ENCODE results near the gene CYB561D2.

The CYB561D2 gene

DNA sequence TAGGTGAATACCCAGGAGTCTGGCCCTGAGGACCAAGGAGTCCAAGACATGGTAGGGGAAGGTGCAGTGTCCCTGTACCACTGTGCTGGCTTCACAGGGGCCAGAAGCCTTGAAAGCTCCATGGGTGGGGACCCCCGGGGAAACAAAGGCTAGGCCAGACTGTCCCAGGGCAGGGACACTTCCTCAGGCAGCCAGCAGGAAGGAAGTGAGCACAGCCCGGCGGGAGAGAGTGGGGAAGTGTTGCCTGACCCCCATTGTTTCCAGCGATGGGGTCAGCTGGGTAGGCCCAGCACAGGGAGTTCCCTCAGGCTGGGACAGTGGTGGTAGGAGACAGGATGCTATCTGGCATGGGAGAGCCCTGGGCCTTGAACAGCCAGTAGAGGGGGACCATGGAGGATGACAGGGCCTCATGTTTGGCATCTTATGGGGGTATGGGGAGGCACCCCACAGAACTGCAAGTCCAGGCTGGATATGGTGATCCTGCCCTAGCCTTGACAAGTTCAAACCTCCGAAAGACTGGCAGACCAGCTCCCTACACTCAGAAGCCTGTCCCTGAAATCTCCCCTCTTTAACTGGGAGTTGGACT, 27.0 kb upstream of the CYB561D2 start:
- no peak for DNase-seq

DNA sequence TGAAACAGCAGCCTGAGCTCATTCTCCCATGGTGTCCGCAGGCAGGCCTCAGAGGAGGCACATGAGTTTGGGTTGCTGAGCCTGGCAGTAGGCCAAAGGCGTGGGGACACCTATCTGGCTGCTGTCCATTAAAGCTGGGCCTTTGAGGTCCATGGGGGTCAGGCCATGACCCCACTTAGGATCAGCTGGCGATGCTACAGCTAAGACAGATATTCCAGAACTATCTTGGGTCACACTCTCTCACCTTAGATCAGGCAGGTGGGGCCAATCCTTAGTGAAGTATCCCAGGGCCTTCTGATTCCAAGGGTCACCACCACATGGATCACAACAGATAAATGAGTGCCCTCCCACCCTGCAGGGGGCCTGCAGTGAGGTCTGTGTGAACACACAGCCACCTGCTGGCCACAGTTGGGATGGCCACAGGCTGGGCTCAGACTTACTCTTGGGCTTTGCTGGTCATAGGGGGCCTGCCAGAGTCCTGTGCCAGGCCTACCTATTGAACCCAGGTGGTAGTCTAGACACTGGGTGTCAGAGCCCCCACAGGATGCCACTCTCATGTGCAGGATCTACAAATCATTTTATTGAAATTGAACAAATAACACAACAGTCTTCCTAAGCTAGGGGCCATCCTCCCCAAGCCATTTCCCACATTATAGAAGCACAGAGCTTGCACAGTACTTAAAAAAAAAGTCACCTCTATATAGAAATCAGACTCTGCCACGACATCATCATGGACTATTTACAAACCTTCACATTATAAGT, 26.1 kb upstream of the CYB561D2 start:
- no peak for DNase-seq

DNA sequence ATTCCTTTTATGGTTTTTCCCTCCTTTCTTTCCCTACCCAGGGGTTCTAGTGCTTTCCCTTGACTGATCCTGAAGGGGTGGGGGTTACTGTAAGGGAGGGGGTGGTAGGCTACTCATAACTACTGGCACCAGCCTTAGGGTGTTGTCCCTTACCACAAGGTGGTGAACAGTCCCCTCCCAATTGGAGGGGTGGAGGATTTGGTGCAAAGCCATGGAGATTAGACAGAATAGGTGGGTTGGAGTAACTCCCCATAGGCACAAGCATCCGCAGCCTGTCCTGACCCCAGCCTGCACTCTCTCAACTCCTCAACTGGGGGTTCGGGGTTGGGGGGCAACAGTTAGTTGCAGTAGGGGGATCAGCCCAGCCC, 25.6 kb upstream of the CYB561D2 start:
- no peak for DNase-seq

GRCh38 chr3:50325497-50326181, 25.0 kb upstream of the CYB561D2 start:
- no peak for DNase-seq

DNA sequence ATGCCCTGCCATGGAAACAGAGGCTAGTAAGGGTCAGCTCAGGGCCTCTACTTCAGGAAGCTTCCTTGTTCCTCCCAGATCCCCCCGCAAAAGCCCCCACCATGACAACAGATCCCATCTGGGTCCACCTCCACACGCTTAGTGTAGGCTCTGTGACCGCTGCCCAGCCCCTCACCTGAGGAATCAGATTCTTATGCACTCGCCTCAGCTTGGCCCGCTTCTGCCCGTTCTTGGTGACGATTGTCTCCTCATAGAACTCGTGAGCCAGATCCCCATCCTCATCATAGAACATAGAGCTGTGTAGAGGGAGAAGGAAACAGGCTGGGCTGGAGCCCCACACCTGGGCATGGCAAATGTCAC, 24.5 kb upstream of the CYB561D2 start:
- no peak for DNase-seq

DNA sequence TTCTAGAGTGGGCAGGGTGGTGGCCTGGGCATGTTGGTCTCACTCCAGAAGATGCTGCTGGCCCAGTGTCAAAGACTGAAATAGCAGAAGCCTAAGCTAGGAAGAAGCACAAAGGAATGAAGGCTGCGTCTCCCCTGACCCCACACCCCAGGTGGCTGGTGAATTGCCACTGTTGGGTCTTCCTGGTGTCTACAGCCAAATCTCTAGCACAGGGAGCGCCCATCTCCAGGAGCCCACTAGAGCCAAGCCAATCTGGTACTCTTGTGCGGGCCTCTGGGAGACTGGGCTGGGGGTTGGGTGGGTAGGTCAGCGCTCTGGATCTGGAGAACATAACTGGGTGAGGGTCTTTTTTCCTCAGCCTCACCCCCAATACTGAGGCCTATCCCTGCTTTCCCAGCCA, 23.5 kb upstream of the CYB561D2 start:
- DNase-seq = no peak

DNA sequence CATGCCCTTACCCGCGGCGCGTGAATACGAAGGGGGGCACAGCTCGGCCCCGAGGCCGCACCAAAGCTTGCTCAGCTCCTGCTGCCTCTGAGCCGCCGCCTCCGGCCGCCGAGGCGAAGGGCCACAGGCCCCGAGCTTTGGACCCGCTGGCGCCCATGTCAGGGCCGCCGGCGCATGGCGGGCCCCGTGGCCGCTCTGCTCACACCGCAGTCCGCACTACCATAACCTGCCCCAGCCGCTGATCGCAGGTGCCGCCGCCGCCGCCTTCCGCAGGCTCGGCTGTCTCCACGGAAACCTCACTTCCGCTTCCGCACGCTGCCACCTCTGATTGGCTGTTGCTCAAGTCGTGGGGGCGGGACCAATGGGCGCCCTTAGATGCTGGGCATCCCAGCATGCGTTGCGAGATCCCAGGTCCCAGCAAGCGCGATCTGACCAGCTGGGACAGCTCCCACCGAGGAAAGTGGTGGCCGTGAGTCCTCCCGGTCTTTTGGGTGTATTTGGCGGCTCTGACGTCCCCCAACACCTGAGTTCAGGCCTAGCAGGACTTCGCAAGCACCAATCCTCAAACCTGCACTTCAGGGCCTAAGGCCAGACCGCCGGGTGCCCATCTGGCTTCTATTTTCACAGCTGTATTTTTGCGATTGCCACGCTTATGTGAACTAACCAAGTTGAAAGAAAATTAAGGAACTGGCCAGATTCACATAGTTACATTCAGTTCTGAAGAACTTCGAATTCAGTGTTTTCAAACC, 22.5 kb upstream of the CYB561D2 start, which contains the start of gene TUSC2:
Gene TUSC2 (minus strand): TSS at position 281 of the 749 bp plus-strand sequence. CDS start 124 bp downstream, at position 157.
- DNase-seq = peak; percentile 85

DNA sequence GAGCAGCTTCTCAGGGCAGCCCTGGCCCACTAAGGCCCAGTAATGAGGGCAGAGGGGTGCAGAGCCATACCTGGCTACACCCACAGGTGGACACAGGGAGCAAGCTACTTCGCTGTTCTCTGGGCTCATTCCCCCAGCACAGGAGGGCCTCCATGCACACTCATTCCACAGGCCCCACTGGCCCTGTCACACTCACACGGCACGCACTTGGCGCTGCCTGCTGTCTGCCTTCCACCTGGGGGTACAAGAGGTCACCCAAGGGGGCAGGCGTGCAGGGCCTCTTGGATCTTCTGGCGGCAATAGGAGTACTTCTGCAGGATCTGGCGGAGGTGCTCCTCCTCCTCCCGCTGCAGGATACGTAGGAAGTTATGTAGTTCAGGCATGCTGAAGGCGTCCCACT, 20.3 kb upstream of the CYB561D2 start:
- no peak for DNase-seq

DNA sequence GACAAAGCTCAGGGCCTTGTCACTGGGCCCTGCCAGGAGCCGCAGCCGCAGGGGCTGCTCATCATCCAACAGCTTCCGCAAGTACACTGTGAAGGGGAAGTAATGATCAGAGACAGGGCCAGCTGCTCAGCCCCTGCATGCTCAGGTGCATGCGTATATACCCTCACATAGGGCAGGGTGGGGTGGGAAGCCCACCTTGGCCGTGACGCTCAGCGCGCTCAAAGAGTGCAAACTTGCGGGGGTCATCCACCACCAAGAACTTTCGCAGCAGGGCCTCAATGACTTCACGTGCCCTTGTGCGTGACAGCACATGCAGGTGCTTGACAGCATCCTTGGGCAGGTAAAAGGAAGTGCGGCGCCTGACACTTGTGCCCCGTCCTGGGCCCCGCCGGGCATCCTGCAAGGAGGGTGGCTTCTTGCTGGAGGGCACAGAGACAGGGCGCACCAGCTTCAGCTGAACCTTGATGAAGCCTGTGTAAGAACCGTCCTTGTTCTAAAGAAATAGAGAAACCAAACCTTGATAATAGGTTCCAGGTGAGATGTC, 19.2 kb upstream of the CYB561D2 start:
- no peak for DNase-seq

GRCh38 chr3:50333744-50334328, 16.8 kb upstream of the CYB561D2 start:
- no peak for DNase-seq

DNA sequence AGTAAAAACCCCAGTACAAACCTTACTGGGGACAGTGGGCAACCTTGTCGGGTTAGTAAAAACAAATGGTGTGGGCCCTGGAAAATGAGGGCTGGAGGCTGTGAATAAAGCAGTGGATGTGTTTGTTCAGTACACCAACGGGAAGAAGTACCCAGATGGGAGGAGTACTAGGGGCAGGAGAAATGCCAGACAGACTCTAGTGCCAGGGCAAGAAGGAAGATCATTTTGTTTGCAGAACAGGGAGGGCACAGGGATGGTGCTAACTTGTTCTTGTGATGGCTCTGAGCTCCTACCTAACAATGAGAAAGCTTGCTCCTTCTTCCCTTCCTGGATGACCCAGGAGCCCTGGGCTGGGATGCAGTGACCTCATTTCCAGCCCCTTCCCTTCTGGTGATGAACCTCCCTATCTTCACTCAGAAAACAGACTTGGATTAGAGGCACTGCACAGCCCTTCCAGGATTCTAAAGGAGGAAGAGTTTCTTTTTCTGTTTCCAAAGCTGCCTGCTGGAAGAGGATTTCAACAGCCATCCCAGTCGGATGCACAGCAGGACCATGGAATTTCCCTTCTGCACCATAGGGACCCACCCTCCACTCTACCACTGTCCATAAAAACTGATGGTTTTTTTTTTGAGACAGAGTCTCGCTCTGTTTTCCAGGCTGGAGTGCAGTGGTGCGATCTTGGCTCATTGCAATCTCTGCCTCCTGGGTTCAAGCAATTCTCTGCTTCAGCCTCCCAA, 16.2 kb upstream of the CYB561D2 start:
- no peak for DNase-seq

DNA sequence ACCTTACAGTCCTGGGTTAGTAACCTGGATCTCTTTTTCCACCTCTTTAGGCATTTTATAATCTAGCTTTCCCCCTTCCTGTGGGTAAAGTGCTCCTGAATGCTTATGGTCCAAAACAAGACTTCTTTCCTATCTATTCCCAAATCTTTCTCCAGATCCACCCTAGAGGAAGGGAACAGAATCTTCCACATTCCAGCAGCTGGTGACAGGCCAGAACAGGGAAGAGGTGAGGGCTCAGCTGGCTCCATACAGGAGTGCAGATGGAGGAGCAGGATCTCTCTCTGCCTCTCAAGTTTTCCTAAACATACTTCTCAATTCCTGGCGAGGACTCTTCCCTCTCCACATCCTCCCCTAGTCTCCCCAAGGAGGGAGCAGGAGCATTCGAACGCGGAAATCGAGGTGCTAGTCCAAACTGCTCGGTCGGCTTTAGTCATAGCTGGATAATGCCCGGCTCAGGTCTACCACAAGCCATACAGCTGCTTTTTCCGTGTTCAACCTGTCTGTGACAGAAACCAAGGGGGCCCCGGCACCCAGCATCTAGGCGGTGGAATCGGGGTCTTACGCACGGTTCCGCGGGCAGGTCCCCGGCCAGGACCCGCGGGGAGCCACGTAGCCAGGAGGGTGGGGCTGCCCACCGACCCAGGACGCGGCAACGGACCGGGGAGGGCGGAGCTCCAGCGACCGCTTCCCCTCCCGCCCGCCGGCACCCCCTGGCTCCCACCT, 14.0 kb upstream of the CYB561D2 start:
- DNase-seq = no peak

DNA sequence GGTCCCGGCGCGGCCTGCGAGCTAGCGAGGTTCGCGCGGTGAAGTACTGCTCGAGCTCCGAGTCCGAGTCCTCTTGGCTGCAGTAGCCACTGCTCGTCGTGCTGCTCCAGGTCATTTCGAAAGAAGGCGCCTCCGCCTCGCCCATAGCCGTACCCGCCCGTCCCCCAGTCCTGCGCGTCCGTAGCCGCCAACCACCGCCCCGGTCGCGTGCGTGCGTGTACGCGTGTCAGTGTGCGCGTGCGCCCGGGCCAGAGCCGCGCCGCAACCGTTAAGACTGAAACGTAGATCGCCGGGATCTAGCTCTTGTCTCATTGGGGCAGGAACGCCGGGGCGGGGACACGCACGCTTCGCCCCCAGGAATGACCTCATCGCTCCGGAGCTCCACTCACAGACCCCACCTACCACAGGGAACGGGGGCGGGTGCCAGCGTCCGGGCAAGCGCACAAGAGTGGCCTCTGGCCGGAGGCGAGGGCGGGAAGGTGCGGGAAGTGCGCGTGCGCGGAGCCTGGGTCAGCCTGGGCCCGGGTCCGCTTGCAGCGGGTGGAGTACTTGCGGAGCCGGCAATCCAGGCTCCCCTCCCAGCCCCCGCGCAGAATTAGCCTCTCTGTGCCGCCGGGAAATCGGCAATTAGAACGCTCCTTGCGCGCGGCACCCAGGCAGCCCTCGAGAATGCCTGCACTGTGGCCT, 13.3 kb upstream of the CYB561D2 start:
- peak; percentile 95 for DNase-seq

GRCh38 chr3:50338965-50339364, 11.7 kb upstream of the CYB561D2 start:
- DNase-seq = no peak

DNA sequence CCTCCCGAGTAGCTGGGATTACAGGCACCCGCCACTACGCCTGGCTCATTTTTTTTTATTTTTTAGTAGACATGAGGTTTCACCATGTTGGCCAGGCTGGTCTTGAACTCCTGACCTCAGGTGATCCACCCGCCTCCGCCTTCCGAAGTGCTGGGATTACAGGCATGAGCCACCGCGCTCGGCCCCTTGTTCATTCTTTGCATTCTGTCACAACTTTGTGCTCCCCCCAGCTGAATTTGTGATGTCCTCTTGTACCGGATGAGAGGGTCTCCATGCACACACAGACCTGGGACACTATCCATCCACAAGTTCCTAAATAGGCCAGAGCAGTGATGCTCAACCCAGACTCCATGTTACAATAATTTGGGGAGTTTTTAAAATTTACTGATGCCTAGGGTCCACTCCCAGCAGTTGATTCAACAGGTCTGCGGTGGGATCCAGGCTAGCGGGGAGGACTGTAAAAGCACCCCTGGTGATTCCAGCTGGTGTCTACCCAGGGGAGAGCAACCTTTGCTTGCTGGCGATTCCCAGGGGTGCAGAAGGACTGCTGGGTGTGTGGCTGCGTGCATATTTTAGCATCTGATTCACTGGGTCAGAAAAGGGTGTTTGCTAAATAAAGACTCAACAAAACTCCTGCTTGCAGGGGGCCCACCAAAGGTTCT, 11.0 kb upstream of the CYB561D2 start:
- no peak for DNase-seq

DNA sequence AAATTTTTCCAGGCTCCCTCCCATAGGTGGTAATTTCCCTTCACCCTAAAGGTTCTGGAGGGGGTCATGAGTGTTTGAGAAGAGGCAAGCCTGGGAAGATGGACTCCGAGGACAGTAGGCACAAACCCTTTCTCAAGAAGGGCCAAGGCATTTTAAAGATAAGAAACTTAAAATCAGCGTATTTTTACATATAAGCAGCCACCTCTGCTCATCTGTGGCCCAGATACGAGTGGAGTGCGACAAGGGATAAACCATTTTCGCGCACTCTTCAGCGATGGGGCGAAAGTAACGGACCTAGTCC, 10.6 kb upstream of the CYB561D2 start:
- DNase-seq = no peak

GRCh38 chr3:50340448-50341329, 10.0 kb upstream of the CYB561D2 start, which contains the start of gene RASSF1:
TSS of gene RASSF1 (minus strand) at chr3:50340836. CDS start at chr3:50340805, 31 bp downstream.
- DNase-seq = no peak

DNA sequence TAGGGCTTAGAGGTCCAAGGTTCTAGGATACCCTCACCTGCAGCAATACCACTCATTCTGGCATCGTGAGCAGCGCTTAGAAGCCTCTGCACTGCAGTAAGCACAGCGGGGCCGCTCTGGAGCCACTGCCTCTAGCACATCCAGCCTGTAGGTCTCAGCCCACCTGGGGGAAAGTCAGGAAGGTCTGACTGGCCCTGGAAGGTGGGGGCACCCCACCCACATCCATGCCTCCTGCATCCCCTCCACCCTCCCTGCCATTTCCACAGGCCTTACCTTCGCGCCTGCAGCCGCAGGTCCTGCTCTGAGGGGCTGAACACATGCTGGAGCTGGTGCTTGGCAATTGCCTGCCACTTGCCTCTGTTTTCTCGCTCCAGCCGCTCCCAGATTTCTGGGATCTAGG, 9.1 kb upstream of the CYB561D2 start:
- no peak for DNase-seq

GRCh38 chr3:50341996-50342650, 8.5 kb upstream of the CYB561D2 start:
- no peak for DNase-seq

Data from NCI-H2227 treated with DMSO at 0.1 percent for 48 hours (cell line).